22Rv1 (cell line): ENCODE measurements around the gene RNF130.
A peak's percentile ranks its signal among the peaks of the same experiment; 100 is the strongest.

Experiments
- H3K27ac ChIP-seq: fragments of 450-650 bp; 2 replicates; pipeline ENCODE4 v1.5.1; 2017
- ZFX ChIP-seq: fragments of 450-650 bp; IDR thresholded peaks from 2 replicates; pipeline ENCODE4 v1.6.1; 2017; ENCODE audit warnings: antibody characterized with exemption, borderline replicate concordance
- TF ChIP-seq, protein P1 (sequence below): fragments of 450-650 bp; IDR thresholded peaks from 2 replicates; pipeline ENCODE4 v1.5.1; 2017; ENCODE audit warnings: mild to moderate bottlenecking

The RNF130 gene

DNA sequence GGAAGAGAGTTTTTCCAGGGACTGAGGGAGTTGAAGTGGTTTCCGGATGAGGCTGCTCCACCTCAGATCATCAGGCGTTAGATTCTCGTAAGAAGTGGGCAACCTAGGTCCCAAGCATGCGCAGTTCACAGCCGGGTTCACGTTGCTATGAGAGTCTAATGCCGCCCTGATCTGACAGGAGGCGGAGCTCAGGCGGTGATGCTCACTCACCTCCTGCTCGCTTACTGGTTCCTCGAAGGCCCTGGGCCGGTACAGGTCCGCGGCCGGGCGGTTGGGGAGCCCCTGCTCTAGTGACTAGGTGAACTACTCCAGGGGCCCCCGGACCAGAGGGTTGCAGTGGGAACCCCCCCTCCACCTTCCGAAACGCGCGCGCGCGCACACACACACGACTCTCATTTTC lies 997 bp upstream of the RNF130 start:
- peak overlapping the region; percentile 82; the same call in 1 of the 2 replicates for H3K27ac ChIP-seq
- TF ChIP-seq, protein P1, sequence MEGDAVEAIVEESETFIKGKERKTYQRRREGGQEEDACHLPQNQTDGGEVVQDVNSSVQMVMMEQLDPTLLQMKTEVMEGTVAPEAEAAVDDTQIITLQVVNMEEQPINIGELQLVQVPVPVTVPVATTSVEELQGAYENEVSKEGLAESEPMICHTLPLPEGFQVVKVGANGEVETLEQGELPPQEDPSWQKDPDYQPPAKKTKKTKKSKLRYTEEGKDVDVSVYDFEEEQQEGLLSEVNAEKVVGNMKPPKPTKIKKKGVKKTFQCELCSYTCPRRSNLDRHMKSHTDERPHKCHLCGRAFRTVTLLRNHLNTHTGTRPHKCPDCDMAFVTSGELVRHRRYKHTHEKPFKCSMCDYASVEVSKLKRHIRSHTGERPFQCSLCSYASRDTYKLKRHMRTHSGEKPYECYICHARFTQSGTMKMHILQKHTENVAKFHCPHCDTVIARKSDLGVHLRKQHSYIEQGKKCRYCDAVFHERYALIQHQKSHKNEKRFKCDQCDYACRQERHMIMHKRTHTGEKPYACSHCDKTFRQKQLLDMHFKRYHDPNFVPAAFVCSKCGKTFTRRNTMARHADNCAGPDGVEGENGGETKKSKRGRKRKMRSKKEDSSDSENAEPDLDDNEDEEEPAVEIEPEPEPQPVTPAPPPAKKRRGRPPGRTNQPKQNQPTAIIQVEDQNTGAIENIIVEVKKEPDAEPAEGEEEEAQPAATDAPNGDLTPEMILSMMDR, result no peak
- no peak for TF ChIP-seq ZFX

DNA sequence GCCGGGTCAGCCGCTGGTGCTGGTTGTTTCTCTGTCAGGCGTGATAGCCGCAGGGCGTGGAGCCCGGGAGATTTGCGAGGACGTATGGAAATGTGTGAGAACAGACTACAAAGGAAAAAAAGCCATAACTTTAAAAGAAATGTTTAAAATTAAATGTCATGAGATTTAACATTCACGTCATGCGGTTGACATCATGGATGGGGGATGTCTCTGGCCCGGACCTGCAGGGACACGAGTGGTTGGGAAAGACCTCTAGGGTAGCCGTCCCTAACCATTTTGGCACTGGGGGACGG lies 643 bp upstream of the RNF130 start:
- H3K27ac ChIP-seq, result peak overlapping the region; percentile 82
- TF ChIP-seq, protein P1, result no peak
- TF ChIP-seq ZFX, result no peak

GRCh38 chr5:180070756-180071530 lies 616 bp downstream of the RNF130 start:
- TF ChIP-seq ZFX, result no peak
- TF ChIP-seq, protein P1, result no peak

GRCh38 chr5:180069589-180070247 lies 1.8 kb downstream of the RNF130 start:
- TF ChIP-seq, protein P1, result no peak
- no peak for TF ChIP-seq ZFX
- no peak overlapping the region; the same call in 1 of the 2 replicates for H3K27ac ChIP-seq

More at GRCh38 chr5:180070756-180071530, 616 bp downstream of the RNF130 start:
- peak overlapping the region; percentile 82 for H3K27ac ChIP-seq

- H3K27ac ChIP-seq, result no peak overlapping the region
- no peak for TF ChIP-seq ZFX
- TF ChIP-seq, protein P1, result no peak
Observed at GRCh38 chr5:180068519-180069090, 3.0 kb downstream of the RNF130 start.

- no peak overlapping the region for H3K27ac ChIP-seq
- no peak for TF ChIP-seq ZFX
- TF ChIP-seq, protein P1, result no peak
Observed at GRCh38 chr5:180067986-180068385, 3.6 kb downstream of the RNF130 start.

DNA sequence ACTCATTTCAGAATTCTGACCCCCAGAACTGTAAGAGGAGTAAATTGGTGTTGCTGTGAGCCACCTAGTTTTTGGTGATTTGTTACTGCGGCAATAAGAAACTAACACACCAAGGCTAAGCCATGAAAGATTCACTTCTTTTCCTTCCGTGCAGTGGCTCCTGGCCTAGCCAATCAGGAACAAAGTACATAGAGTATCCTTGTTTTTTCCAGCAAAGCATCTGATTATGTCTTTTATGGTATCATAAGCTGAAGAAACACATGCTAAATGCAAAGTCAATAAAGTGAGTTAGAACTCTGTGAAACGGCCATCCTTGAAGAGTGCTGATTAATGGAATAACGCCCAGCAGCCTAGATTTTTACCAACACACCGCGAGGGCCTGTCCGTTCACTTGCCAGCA lies 11.4 kb downstream of the RNF130 start:
- no peak for TF ChIP-seq ZFX
- TF ChIP-seq, protein P1, result no peak
- no peak overlapping the region for H3K27ac ChIP-seq
